IMR-90 (cell line): ENCODE data around the gene DGKZ. TPM values are rescaled to one million over a fixed set of nuclear protein-coding genes. Genes with fewer than 3 reads are reported as not detected.

Experiments
- ATAC-seq: fragments of 200-7000 bp; cut with Tn5 transposase; 2 replicates; pipeline ENCODE4 v1.9.1; 2020; ENCODE audit warnings: low read depth, mild to moderate bottlenecking, moderate library complexity
- BruUV-seq: library from RNA; stranded (reverse); fragments of 400-500 nt; replicated peaks from 2 replicates; lab custom pipeline; 2021; lab: Mats Ljungman, UMichigan
- CTCF ChIA-PET: fragments of 300-600 bp; formaldehyde crosslinking; extraction: SDS; loops from one replicate; lab custom pipeline; 2021; ENCODE audit warnings: antibody characterized with exemption; lab: Yijun Ruan, JAX
- POLR2A ChIA-PET: fragments of 300-600 bp; sonication (Branson Sonifier 250); formaldehyde crosslinking; loops from one replicate; lab custom pipeline; 2022; ENCODE audit warnings: antibody characterized with exemption; ENCODE audit not compliant: unreplicated experiment; lab: Charles Lee
- DNase-seq: peaks from one replicate; pipeline ENCODE4 v3.0.0; 2013
- H2AFZ ChIP-seq: replicated peaks from 2 replicates; pipeline ENCODE3; 2013; ENCODE audit warnings: low read length, mild to moderate bottlenecking; ENCODE audit not compliant: poor library complexity
- H2AK5ac ChIP-seq: 2 replicates; pipeline ENCODE4 v1.6.1; 2013; ENCODE audit warnings: low read depth, low read length, inconsistent platforms
- H2AK9ac ChIP-seq: replicated peaks from 2 replicates; pipeline ENCODE3; 2013; ENCODE audit warnings: mild to moderate bottlenecking, low read depth, low read length, moderate library complexity; ENCODE audit not compliant: poor library complexity
- H2BK120ac ChIP-seq: 2 replicates; pipeline ENCODE4 v1.6.1; 2013; ENCODE audit warnings: low read depth, low read length, inconsistent platforms
- H2BK15ac ChIP-seq: 3 replicates; pipeline ENCODE4 v1.6.1; 2013; ENCODE audit warnings: low read depth, low read length, inconsistent platforms
- H2BK20ac ChIP-seq: 2 replicates; pipeline ENCODE4 v1.6.1; 2013; ENCODE audit warnings: low read depth, mild to moderate bottlenecking, inconsistent platforms, low read length, moderate library complexity
- H2BK5ac ChIP-seq: 2 replicates; pipeline ENCODE4 v1.6.1; 2013; ENCODE audit warnings: mild to moderate bottlenecking, low read depth, low read length, inconsistent platforms; ENCODE audit not compliant: poor library complexity, severe bottlenecking
- H3K14ac ChIP-seq: replicated peaks from 2 replicates; pipeline ENCODE4 v1.6.1; 2013; ENCODE audit warnings: low read depth, low read length, inconsistent platforms
- H3K18ac ChIP-seq: 2 replicates; pipeline ENCODE4 v1.6.1; 2013; ENCODE audit warnings: low read depth, low read length, control low read depth
- H3K23ac ChIP-seq: 2 replicates; pipeline ENCODE4 v1.6.1; 2013; ENCODE audit warnings: low read depth, low read length, inconsistent platforms
- H3K27ac ChIP-seq: 2 replicates; pipeline ENCODE4 v1.5.1; 2013; ENCODE audit warnings: mild to moderate bottlenecking, control low read depth, low read length; ENCODE audit not compliant: insufficient read depth
- H3K27me3 ChIP-seq: 2 replicates; pipeline ENCODE4 v1.6.1; 2013; ENCODE audit warnings: low read length; ENCODE audit not compliant: control insufficient read depth, insufficient read depth
- H3K36me3 ChIP-seq: 2 replicates; pipeline ENCODE4 v1.6.1; 2013; ENCODE audit warnings: low read length, mixed read lengths; ENCODE audit not compliant: control insufficient read depth, insufficient read depth
- H3K4ac ChIP-seq: 2 replicates; pipeline ENCODE4 v1.6.1; 2013; ENCODE audit warnings: low read depth, low read length, inconsistent platforms
- H3K4me1 ChIP-seq: 2 replicates; pipeline ENCODE4 v1.6.1; 2013; ENCODE audit warnings: low read length, mixed read lengths; ENCODE audit not compliant: control insufficient read depth, insufficient read depth
- H3K4me2 ChIP-seq: 2 replicates; pipeline ENCODE4 v1.6.1; 2013; ENCODE audit warnings: low read depth, mild to moderate bottlenecking, control low read depth, low read length, moderate library complexity
- H3K4me3 ChIP-seq: 2 replicates; pipeline ENCODE4 v1.5.1; 2013; ENCODE audit warnings: low read depth, mild to moderate bottlenecking, control low read depth, low read length, moderate library complexity; ENCODE audit not compliant: insufficient read depth
- H3K56ac ChIP-seq: 2 replicates; pipeline ENCODE4 v1.6.1; 2013; ENCODE audit warnings: low read length, inconsistent platforms; ENCODE audit not compliant: insufficient read depth; ENCODE audit errors: extremely low read depth
- H3K79me1 ChIP-seq, 2 experiments: 2 replicates each; pipeline ENCODE4 v1.6.1; 2013; ENCODE audit warnings: low read length in 2 of 2, inconsistent platforms in 1 of 2, low read depth in 1 of 2
- H3K9ac ChIP-seq: 2 replicates; pipeline ENCODE4 v1.6.1; 2013; ENCODE audit warnings: low read depth, low read length, control low read depth
- H3K9me1 ChIP-seq: 2 replicates; pipeline ENCODE4 v1.6.1; 2013; ENCODE audit warnings: low read length, inconsistent platforms; ENCODE audit not compliant: insufficient read depth
- H3K9me3 ChIP-seq: 2 replicates; pipeline ENCODE4 v1.6.1; 2013; ENCODE audit warnings: low read length; ENCODE audit not compliant: control insufficient read depth, insufficient read depth
- H4K20me1 ChIP-seq: 2 replicates; pipeline ENCODE4 v1.6.1; 2013; ENCODE audit warnings: low read length, inconsistent platforms; ENCODE audit not compliant: insufficient read depth
- H4K5ac ChIP-seq: 2 replicates; pipeline ENCODE4 v1.6.1; 2013; ENCODE audit warnings: mild to moderate bottlenecking, low read depth, low read length, control low read depth
- H4K8ac ChIP-seq, 2 experiments: 2 replicates each; pipeline ENCODE4 v1.6.1; 2013; ENCODE audit warnings: low read depth in 2 of 2, low read length in 2 of 2, control low read depth in 1 of 2, inconsistent platforms in 1 of 2
- H4K91ac ChIP-seq: 2 replicates; pipeline ENCODE4 v1.6.1; 2013; ENCODE audit warnings: low read depth, low read length, inconsistent platforms; ENCODE audit not compliant: insufficient read depth
- BHLHE40 ChIP-seq: fragments of 150-350 bp; IDR thresholded peaks from 2 replicates; pipeline ENCODE4 v1.6.1; 2016; ENCODE audit warnings: mild to moderate bottlenecking, low read depth, low read length
- CEBPB ChIP-seq: IDR thresholded peaks from 2 replicates; pipeline ENCODE4 v1.6.1; 2012; ENCODE audit warnings: low read depth, low read length, improper control_type of control experiment
- CHD1 ChIP-seq: IDR thresholded peaks from 2 replicates; pipeline ENCODE4 v1.6.1; 2012; ENCODE audit warnings: low read depth, low read length, improper control_type of control experiment
- FOS ChIP-seq: fragments of 150-350 bp; IDR thresholded peaks from 2 replicates; pipeline ENCODE4 v1.6.1; 2016; ENCODE audit warnings: low read depth, low read length
- MAFK ChIP-seq: IDR thresholded peaks from 2 replicates; pipeline ENCODE4 v1.6.1; 2012; ENCODE audit warnings: low read depth, low read length, improper control_type of control experiment
- MAZ ChIP-seq: IDR thresholded peaks from 2 replicates; pipeline ENCODE4 v1.6.1; 2012; ENCODE audit warnings: low read depth, mild to moderate bottlenecking, low read length, improper control_type of control experiment, moderate library complexity, borderline replicate concordance
- MXI1 ChIP-seq: IDR thresholded peaks from 2 replicates; pipeline ENCODE4 v1.6.1; 2012; ENCODE audit warnings: low read depth, mild to moderate bottlenecking, low read length, moderate library complexity, borderline replicate concordance
- NFE2L2 ChIP-seq: fragments of 150-350 bp; IDR thresholded peaks from 2 replicates; pipeline ENCODE4 v1.6.1; 2016; ENCODE audit warnings: low read depth, mild to moderate bottlenecking, low read length
- POLR2A ChIP-seq: IDR thresholded peaks from 2 replicates; pipeline ENCODE4 v1.6.1; 2012; ENCODE audit warnings: mild to moderate bottlenecking, low read depth, low read length
- RAD21 ChIP-seq: IDR thresholded peaks from 2 replicates; pipeline ENCODE4 v1.6.1; 2012; ENCODE audit warnings: low read length, improper control_type of control experiment
- RCOR1 ChIP-seq: IDR thresholded peaks from 2 replicates; pipeline ENCODE4 v1.6.1; 2012; ENCODE audit warnings: mild to moderate bottlenecking, low read length, improper control_type of control experiment; ENCODE audit not compliant: insufficient replicate concordance
- RFX5 ChIP-seq: IDR thresholded peaks from 2 replicates; pipeline ENCODE4 v1.8.0; 2012; ENCODE audit warnings: low read depth, mild to moderate bottlenecking, low read length, moderate library complexity
- SMC3 ChIP-seq: fragments of 150-350 bp; IDR thresholded peaks from 2 replicates; pipeline ENCODE4 v1.6.1; 2016; ENCODE audit warnings: low read depth, mild to moderate bottlenecking, antibody characterized with exemption, low read length, moderate library complexity
- WGBS, 2 experiments: methylation state at CpG; one replicate each; pipeline versions ENCODE4 v1.1.5 to v1.1.7; 2013; ENCODE audit warnings: missing lambda C conversion rate in 2 of 2; ENCODE audit not compliant: insufficient read length in 1 of 2; ENCODE audit errors: extremely low coverage in 2 of 2; 5-methylcytosine and 5-hydroxymethylcytosine counted together
- dilution Hi-C: fragments of 300-500 bp; cut with HindIII; formaldehyde crosslinking; loops from one replicate; pipeline ENCODE4 v1.14.3; 2018; ENCODE audit warnings: low sequenced_read_pairs; ENCODE audit not compliant: unreplicated experiment
- in situ Hi-C: fragments of 300-500 bp; cut with MboI; formaldehyde crosslinking; loops from 3 replicates; pipeline ENCODE4 v1.14.3; 2019; ENCODE audit warnings: low sequenced_read_pairs, inconsistent platforms, mixed read lengths
- intact Hi-C: fragments of 100-400 bp; cut with micrococcal nuclease; formaldehyde crosslinking; loops from 2 replicates; pipeline ENCODE4 v1.10.0; 2022
- polyA plus RNA-seq, 3 experiments: library from polyadenylated mRNA; depleted of rRNA; stranded (reverse); fragments of >200 nt; gene quantifications; 2 replicates each; pipeline ENCODE4 v1.2.3, GENCODE V29; 2012; ENCODE audit warnings: low replicate concordance in 1 of 3
- total RNA-seq: library from RNA; depleted of rRNA; stranded (reverse); fragments of >200 nt; gene quantifications from 2 replicates; pipeline ENCODE4 v1.2.3, GENCODE V29; 2012
- TF ChIP-seq, protein P1 (sequence below): fragments of 150-350 bp; IDR thresholded peaks from 2 replicates; pipeline ENCODE4 v1.6.1; 2016; ENCODE audit warnings: low read depth, mild to moderate bottlenecking, low read length, moderate library complexity, borderline replicate concordance
- TF ChIP-seq, protein P2 (sequence below): conservative IDR thresholded peaks from 2 replicates; pipeline ENCODE4 v1.5.1; 2012; ENCODE audit warnings: mild to moderate bottlenecking, low read depth, low read length, improper control_type of control experiment
- TF ChIP-seq, protein P3 (sequence below): fragments of 150-350 bp; IDR thresholded peaks from 2 replicates; pipeline ENCODE4 v1.6.1; 2017; ENCODE audit warnings: mild to moderate bottlenecking, antibody characterized with exemption, low read length, low read depth

The DGKZ gene
- total and polyA plus RNA-seq, 2 of the 4 experiments (the other 2 are of a cell fraction), result 46.8 to 62.0 TPM

DNA sequence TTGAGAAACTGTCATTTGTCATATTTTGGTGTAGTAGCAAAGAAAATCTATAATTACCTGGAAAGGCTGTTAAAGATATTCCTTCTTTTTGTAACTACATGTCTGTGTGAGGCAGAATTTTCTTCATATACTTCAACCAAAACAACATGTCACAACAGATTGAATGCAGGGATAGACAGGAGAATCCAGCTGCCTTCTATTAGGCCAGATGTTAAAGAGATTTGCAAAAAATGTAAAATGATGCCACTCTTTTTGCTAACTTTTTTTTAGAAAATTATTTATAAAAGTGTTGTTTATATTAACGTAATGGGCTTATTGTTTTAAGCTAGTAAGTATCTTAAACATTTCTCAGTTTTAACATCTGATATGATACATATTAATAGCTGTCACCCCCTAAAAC lies 12.7 kb downstream of the DGKZ start:
- H4K5ac ChIP-seq, result no peak overlapping the region
- no peak overlapping the region for H2BK5ac ChIP-seq
- H3K4me3 ChIP-seq, result no peak overlapping the region
- ATAC-seq (no peak), DNase-seq (peak; percentile 44)
- no peak overlapping the region for H2BK120ac ChIP-seq
- no peak overlapping the region for H3K23ac ChIP-seq
- no peak overlapping the region for H2AFZ ChIP-seq
- no peak overlapping the region for H3K4me2 ChIP-seq
- no peak overlapping the region for H3K14ac ChIP-seq
- no peak overlapping the region for H3K56ac ChIP-seq
- dilution Hi-C loops, result no loop called here
- no peak for TF ChIP-seq FOS
- no peak for TF ChIP-seq RAD21
- TF ChIP-seq POLR2A, result no peak
- no peak for TF ChIP-seq RCOR1
- no peak for TF ChIP-seq CHD1
- no peak for TF ChIP-seq BHLHE40
- TF ChIP-seq RFX5, result no peak
- TF ChIP-seq MAFK, result no peak
- no peak for TF ChIP-seq NFE2L2
- TF ChIP-seq, protein P1, sequence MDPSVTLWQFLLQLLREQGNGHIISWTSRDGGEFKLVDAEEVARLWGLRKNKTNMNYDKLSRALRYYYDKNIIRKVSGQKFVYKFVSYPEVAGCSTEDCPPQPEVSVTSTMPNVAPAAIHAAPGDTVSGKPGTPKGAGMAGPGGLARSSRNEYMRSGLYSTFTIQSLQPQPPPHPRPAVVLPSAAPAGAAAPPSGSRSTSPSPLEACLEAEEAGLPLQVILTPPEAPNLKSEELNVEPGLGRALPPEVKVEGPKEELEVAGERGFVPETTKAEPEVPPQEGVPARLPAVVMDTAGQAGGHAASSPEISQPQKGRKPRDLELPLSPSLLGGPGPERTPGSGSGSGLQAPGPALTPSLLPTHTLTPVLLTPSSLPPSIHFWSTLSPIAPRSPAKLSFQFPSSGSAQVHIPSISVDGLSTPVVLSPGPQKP, result no peak
- TF ChIP-seq MXI1, result no peak
- TF ChIP-seq, protein P2, sequence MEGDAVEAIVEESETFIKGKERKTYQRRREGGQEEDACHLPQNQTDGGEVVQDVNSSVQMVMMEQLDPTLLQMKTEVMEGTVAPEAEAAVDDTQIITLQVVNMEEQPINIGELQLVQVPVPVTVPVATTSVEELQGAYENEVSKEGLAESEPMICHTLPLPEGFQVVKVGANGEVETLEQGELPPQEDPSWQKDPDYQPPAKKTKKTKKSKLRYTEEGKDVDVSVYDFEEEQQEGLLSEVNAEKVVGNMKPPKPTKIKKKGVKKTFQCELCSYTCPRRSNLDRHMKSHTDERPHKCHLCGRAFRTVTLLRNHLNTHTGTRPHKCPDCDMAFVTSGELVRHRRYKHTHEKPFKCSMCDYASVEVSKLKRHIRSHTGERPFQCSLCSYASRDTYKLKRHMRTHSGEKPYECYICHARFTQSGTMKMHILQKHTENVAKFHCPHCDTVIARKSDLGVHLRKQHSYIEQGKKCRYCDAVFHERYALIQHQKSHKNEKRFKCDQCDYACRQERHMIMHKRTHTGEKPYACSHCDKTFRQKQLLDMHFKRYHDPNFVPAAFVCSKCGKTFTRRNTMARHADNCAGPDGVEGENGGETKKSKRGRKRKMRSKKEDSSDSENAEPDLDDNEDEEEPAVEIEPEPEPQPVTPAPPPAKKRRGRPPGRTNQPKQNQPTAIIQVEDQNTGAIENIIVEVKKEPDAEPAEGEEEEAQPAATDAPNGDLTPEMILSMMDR, result no peak
- TF ChIP-seq CEBPB, result no peak
- TF ChIP-seq, protein P3, sequence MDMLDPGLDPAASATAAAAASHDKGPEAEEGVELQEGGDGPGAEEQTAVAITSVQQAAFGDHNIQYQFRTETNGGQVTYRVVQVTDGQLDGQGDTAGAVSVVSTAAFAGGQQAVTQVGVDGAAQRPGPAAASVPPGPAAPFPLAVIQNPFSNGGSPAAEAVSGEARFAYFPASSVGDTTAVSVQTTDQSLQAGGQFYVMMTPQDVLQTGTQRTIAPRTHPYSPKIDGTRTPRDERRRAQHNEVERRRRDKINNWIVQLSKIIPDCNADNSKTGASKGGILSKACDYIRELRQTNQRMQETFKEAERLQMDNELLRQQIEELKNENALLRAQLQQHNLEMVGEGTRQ, result no peak
- no peak for TF ChIP-seq SMC3
- TF ChIP-seq MAZ, result no peak
- intact Hi-C loops, result no loop called here
- no peaks in the 10 kb centered on the region for H3K27me3 ChIP-seq
- no peaks in the 10 kb centered on the region for H3K9me3 ChIP-seq
- in situ Hi-C loops, result no loop called here
- no TSS peak for BruUV-seq
- POLR2A ChIA-PET, result interaction anchor here (0.6 to 0.9 kb wide), 3 partner anchors 73 to 495 kb away, joined by 3 to 18 read pairs (median 10); no protein-coding TSS in a partner anchor
- peaks cover 32% of the 10 kb centered on the region for H4K20me1 ChIP-seq
- no peaks in the 10 kb centered on the region for H3K36me3 ChIP-seq
- no peak overlapping the region for H3K4ac ChIP-seq
- H4K8ac ChIP-seq, result no peak overlapping the region
- H3K27ac ChIP-seq, result peak overlapping the region; percentile 27; the same call in 1 of the 2 replicates
- peaks cover 14% of the 10 kb centered on the region for H3K9me1 ChIP-seq
- peaks cover 37% of the 10 kb centered on the region for H3K4me1 ChIP-seq
- no CpG with 5 or more reads among the region's 1 CpG for WGBS, 2 experiments
- no peak overlapping the region for H2BK20ac ChIP-seq
- CTCF ChIA-PET, result interaction anchor here (0.7 to 1.4 kb wide), 2 partner anchors 13 to 370 kb away, joined by 4 to 6 read pairs; partner anchors contain the start of gene DGKZ
- H3K18ac ChIP-seq, result no peak overlapping the region
- H2AK9ac ChIP-seq, result no peak overlapping the region
- no peak overlapping the region for H2BK15ac ChIP-seq
- H4K91ac ChIP-seq, result no peak overlapping the region
- H3K79me1 ChIP-seq, result peaks cover 51 to 70% of the 10 kb centered on the region in 2 experiments
- no peak overlapping the region for H3K9ac ChIP-seq
- no peak overlapping the region for H2AK5ac ChIP-seq
